Heart left ventricle (tissue), 16 donors: ENCODE data around the gene NCF2. TPM values are rescaled to one million over a fixed set of nuclear protein-coding genes. Genes with fewer than 3 reads are reported as not detected.

Experiments used
- ATAC-seq, 4 donors: fragments of 200-7000 bp; cut with Tn5 transposase; one replicate each; pipeline ENCODE4 v1.9.1; 2020 to 2022; ENCODE audit warnings: moderate library complexity in 4 of 4, mild to moderate bottlenecking in 3 of 4, moderate number of reproducible peaks in 1 of 4
- DNase-seq, 5 donors: peaks; one replicate each; pipeline ENCODE4 v3.0.0-alpha.2; 2020
- H3K27ac ChIP-seq, 12 donors: fragments of 200-600 bp; sonication (generic) in 4 of 12; one replicate each; pipeline versions ENCODE4 v1.5.0 to v1.8.0; 2016 to 2022; ENCODE audit warnings: mild to moderate bottlenecking in 2 of 12
- H3K27me3 ChIP-seq, 9 donors: fragments of 200-600 bp; sonication (generic) in 2 of 9; one replicate each; pipeline versions ENCODE4 v1.5.1 to v1.8.0; 2016 to 2022; ENCODE audit warnings: mild to moderate bottlenecking in 3 of 9
- H3K36me3 ChIP-seq, 9 donors: fragments of 200-600 bp; sonication (generic) in 2 of 9; one replicate each; pipeline versions ENCODE4 v1.5.0 to v1.8.0; 2018 to 2022; ENCODE audit warnings: mild to moderate bottlenecking in 2 of 9
- H3K4me1 ChIP-seq, 12 donors: fragments of 200-600 bp; sonication (generic) in 4 of 12; one replicate each; pipeline versions ENCODE4 v1.5.0 to v1.8.0; 2016 to 2022; ENCODE audit warnings: mild to moderate bottlenecking in 3 of 12
- H3K4me3 ChIP-seq, 12 donors: fragments of 200-600 bp; sonication (generic) in 4 of 12; one replicate each; pipeline versions ENCODE4 v1.5.0 to v1.8.0; 2017 to 2022; ENCODE audit warnings: mild to moderate bottlenecking in 9 of 12, moderate library complexity in 4 of 12
- H3K9me3 ChIP-seq, 12 donors: fragments of 200-600 bp; sonication (generic) in 4 of 12; one replicate each; pipeline versions ENCODE4 v1.5.0 to v1.8.0; 2016 to 2022; ENCODE audit warnings: mild to moderate bottlenecking in 1 of 12
- CTCF ChIP-seq, 12 donors: fragments of 200-600 bp; sonication (generic) in 4 of 12; IDR thresholded peaks; one replicate each; pipeline versions ENCODE4 v1.5.0 to v1.8.0; 2018 to 2022; ENCODE audit warnings: antibody characterized with exemption in 12 of 12, mild to moderate bottlenecking in 5 of 12
- POLR2A ChIP-seq, 2 donors: fragments of 450-650 bp; IDR thresholded peaks; one replicate each; pipeline ENCODE4 v1.6.1; 2017; ENCODE audit warnings: antibody characterized with exemption in 2 of 2, mild to moderate bottlenecking in 2 of 2, moderate library complexity in 2 of 2
- WGBS, 4 donors: extraction: QIAGEN DNeasy Blood & Tissue Kit in 2 of 4; methylation state at CpG; one replicate each; pipeline versions ENCODE4 v1.1.5 to v1.1.7; 2013 to 2018; 5-methylcytosine and 5-hydroxymethylcytosine counted together
- intact Hi-C, 10 donors: fragments of 100-400 bp; cut with DNase I; formaldehyde crosslinking; loops; one replicate each; pipeline versions ENCODE4 v1.11.1 to v1.14.2; 2022
- polyA plus RNA-seq, 2 donors: library from polyadenylated mRNA; stranded (reverse); fragments of 200-250 nt; gene quantifications; one replicate each; pipeline ENCODE4 v1.2.3, GENCODE V29; 2013
- total RNA-seq, 9 donors: library from RNA; depleted of rRNA in 2 of 9; stranded (reverse); fragments of >200 nt in 2 of 9; fragmentation: NEBNext Ultra II Directional in 3 of 9; extraction: Animal tissue kit (Norgen Biotek cat#: 25700) in 3 of 9; gene quantifications; one replicate each; pipeline versions ENCODE4 v1.1.0 to v1.2.4, GENCODE V29; 2016 to 2023
- donor health status: ischemic (EF 13 %, LVEDD 7.1; RV severe dilation, severe dysfunction).
- donor health status: healthy with polysubstance abuse.
- donor health status: DM: no; HTN: yes; CAD: no.
- donor health status: DM: no; HTN: no; CAD: no.
- donor health status: ischemic (EF 25% LVEDD 6.9; RV normal size, moderate dysfunction).
- donor health status: ischemic (EF 25% LVEDD 5.7; RV mildly dilated, moderate dysfunction).
- donor health status: healthy.
- donor health status: DM: yes; HTN: yes; CAD: no.
- donor health status: ischemic (EF 35%, LVEDD 5.7; RV mildly dilated, moderate dysfunction).
- donor health status: nonischemic (EF 11% LVEDD 7.7; RV severe dilation, severe dysfunction).
- donor health status: DM: yes; HTN: yes; CAD: no.
- donor health status: PGD.
- donor health status: ischemic (EF 29% LVEDD 5.4; RV normal size, mild dysfunction).
- donor health status: nonischemic (EF 23%, LVEDD 6.1; RV moderate dilation, normal function).

NCF2 gene
- total and polyA plus RNA-seq, 11 donors: 1.3 to 51.2 (median 4.8) TPM

DNA sequence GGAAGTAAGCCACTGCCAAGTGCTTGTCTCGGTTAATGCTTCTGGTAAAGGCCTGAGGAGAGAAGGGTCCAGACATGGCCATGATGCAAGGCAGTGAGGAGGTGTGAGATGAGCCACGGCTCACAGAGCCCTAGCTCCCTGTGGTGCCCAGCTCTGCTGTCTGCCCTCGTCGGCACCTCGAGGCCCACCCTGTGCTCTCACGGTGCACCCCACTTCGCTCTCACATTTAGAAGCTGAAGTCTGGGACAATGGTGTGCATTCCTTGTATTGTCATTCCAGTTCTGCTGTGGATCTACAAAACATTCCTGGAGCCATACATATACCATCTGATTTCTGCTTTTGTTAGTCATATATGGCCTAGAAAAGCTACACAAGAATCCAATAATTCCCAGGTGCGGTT, 3.3 kb downstream of the NCF2 start:
- intact Hi-C loops: no loop called here
- ATAC-seq (no peak), DNase-seq (no peak)
- H3K4me3 ChIP-seq: peak overlapping the region in 1 of 12 donors; percentile 63
- no peaks in the 10 kb centered on the region for H3K9me3 ChIP-seq
- peaks cover 0 to 60% (median 1%) of the 10 kb centered on the region in 12 donors for H3K4me1 ChIP-seq
- 87 to 95% (median 93%) methylated on average over 8 of the region's 8 CpGs for WGBS, 4 donors
- H3K27ac ChIP-seq: peak overlapping the region in 1 of 12 donors; percentile 94
- H3K27me3 ChIP-seq: no peaks in the 10 kb centered on the region
- TF ChIP-seq POLR2A (IDR thresholded peaks at IDR 0.05) (no peak), CTCF (IDR thresholded peaks at IDR 0.05) (no peak)
- H3K36me3 ChIP-seq: peaks cover 0 to 11% (median 0%) of the 10 kb centered on the region in 9 donors

GRCh38 chr1:183586455-183586854, 3.8 kb downstream of the NCF2 start:
- H3K27me3 ChIP-seq: no peaks in the 10 kb centered on the region
- H3K4me3 ChIP-seq: peak overlapping the region in 1 of 12 donors; percentile 63
- peak overlapping the region in 1 of 12 donors; percentile 94 for H3K27ac ChIP-seq
- intact Hi-C loops: no loop called here
- peaks cover 0 to 60% (median 1%) of the 10 kb centered on the region in 12 donors for H3K4me1 ChIP-seq
- WGBS, 4 donors: 91 to 100% (median 95%) methylated on average over 1 of the region's 1 CpG
- ATAC-seq (no peak), DNase-seq (no peak)
- TF ChIP-seq CTCF (IDR thresholded peaks at IDR 0.05) (no peak), POLR2A (IDR thresholded peaks at IDR 0.05) (no peak)
- peaks cover 0 to 11% (median 0%) of the 10 kb centered on the region in 9 donors for H3K36me3 ChIP-seq
- no peaks in the 10 kb centered on the region for H3K9me3 ChIP-seq

DNA sequence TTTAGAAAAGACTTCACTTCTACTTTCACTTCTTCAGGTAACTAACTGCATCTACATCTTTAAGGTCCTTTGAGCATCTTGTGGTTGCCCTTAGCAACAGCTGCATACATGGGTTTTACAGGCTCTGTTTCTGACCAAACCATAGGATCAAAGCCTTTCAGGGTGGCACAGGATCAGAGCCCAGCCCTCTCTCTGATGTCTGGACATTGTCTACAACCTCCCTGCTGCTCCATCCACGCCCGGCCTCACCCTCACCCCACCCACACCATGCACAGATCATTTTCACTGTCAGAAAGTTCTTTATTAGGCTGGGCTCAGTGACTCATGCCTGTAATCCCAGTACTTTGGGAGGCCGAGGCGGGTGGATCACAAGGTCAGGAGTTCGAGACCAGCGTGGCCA, 5.2 kb downstream of the NCF2 start:
- Histone ChIP-seq H3K4me1 (peaks cover 0 to 62% (median 4%) of the 10 kb centered on the region in 12 donors), H3K27me3 (no peaks in the 10 kb centered on the region), H3K9me3 (no peaks in the 10 kb centered on the region), H3K27ac (peak overlapping the region in 2 of 12 donors; percentile 24 to 65), H3K4me3 (no peak overlapping the region), H3K36me3 (peaks cover 0 to 11% (median 0%) of the 10 kb centered on the region in 9 donors)
- intact Hi-C loops: no loop called here
- 87 to 91% (median 89%) methylated on average over 6 of the region's 6 CpGs for WGBS, 4 donors
- TF ChIP-seq CTCF (IDR thresholded peaks at IDR 0.05) (no peak), POLR2A (IDR thresholded peaks at IDR 0.05) (no peak)
- no peak for ATAC-seq
- no peak for DNase-seq

DNA sequence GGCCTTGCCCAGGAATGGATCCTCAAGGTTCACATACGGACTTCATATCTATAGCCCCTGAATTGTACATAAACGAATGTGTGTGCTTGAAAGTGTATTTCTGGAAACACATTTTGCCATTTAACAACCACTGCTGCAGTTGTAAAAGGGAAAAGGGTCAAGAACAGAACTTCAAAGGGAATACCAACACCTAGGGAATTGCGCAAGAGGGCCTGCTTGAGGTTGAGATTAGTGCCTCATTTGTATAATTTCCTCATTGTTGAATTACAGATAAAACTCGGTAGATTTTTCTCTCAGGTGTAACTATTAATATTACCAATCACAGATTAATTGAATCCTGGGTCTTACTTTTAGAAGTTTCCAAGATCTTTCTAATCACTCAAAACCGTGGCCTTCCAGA, 6.1 kb downstream of the NCF2 start:
- Histone ChIP-seq H3K9me3 (no peaks in the 10 kb centered on the region), H3K36me3 (peaks cover 0 to 11% (median 0%) of the 10 kb centered on the region in 9 donors), H3K27me3 (no peaks in the 10 kb centered on the region), H3K4me3 (peak overlapping the region in 1 of 12 donors; percentile 1), H3K27ac (peak overlapping the region in 3 of 12 donors; percentile 17 to 65 (median 24)), H3K4me1 (peaks cover 0 to 69% (median 6%) of the 10 kb centered on the region in 12 donors)
- TF ChIP-seq CTCF (IDR thresholded peaks at IDR 0.05): no peak
- TF ChIP-seq POLR2A (IDR thresholded peaks at IDR 0.05): no peak
- ATAC-seq: no peak
- intact Hi-C loops: no loop called here
- DNase-seq: no peak
- 71 to 81% (median 75%) methylated on average over 5 of the region's 5 CpGs for WGBS, 4 donors
